WTC11 (cell line): Measurements from ENCODE around the gene EIF1B.

ENCODE experiments used
- CDX4 ChIP-seq: fragments of 250-450 bp; sonication (Bioruptor Pico); IDR thresholded peaks from 2 replicates; pipeline ENCODE4 v1.9.0; 2021; ENCODE audit warnings: moderate library complexity, mild to moderate bottlenecking, inconsistent platforms, borderline replicate concordance
- E2F5 ChIP-seq: sonication (generic); formaldehyde crosslinking; IDR thresholded peaks from 2 replicates; pipeline ENCODE4 v1.8.1; 2022; ENCODE audit warnings: mild to moderate bottlenecking, moderate library complexity, missing genetic modification reagents
- IRF1 ChIP-seq: sonication (generic); formaldehyde crosslinking; IDR thresholded peaks from 2 replicates; pipeline ENCODE4 v1.8.0; 2023; ENCODE audit warnings: missing genetic modification reagents
- IRF2 ChIP-seq: sonication (generic); formaldehyde crosslinking; IDR thresholded peaks from 2 replicates; pipeline ENCODE4 v1.8.0; 2022; ENCODE audit warnings: low read depth, missing genetic modification reagents, borderline replicate concordance
- PRRX2 ChIP-seq: fragments of 250-450 bp; sonication (Bioruptor Pico); IDR thresholded peaks from 2 replicates; pipeline ENCODE4 v1.8.0; 2021; ENCODE audit warnings: mild to moderate bottlenecking
- TEAD4 ChIP-seq: sonication (generic); formaldehyde crosslinking; IDR thresholded peaks from 2 replicates; pipeline ENCODE4 v1.8.0; 2022; ENCODE audit warnings: mild to moderate bottlenecking, missing genetic modification reagents
- USF2 ChIP-seq: sonication (generic); formaldehyde crosslinking; IDR thresholded peaks from 2 replicates; pipeline ENCODE4 v1.8.1; 2023; ENCODE audit warnings: mild to moderate bottlenecking, missing genetic modification reagents, moderate library complexity
- ZNF423 ChIP-seq: fragments of 250-450 bp; sonication (Bioruptor Pico); IDR thresholded peaks from 2 replicates; pipeline ENCODE4 v2.1.2; 2022; ENCODE audit warnings: mild to moderate bottlenecking, moderate library complexity
- ZSCAN18 ChIP-seq: fragments of 250-450 bp; sonication (Bioruptor Pico); IDR thresholded peaks from 2 replicates; pipeline ENCODE4 v2.1.2; 2022; ENCODE audit warnings: mild to moderate bottlenecking, moderate library complexity
- TF ChIP-seq, protein P1 (sequence below): sonication (generic); formaldehyde crosslinking; IDR thresholded peaks from 2 replicates; pipeline ENCODE4 v1.8.0; 2022; ENCODE audit warnings: mild to moderate bottlenecking, missing genetic modification reagents
- TF ChIP-seq, protein P2 (sequence below): fragments of 200-600 bp; IDR thresholded peaks from 2 replicates; pipeline ENCODE4 v1.8.0; 2022; ENCODE audit warnings: antibody characterized with exemption

GRCh38 chr3:40340541-40341170, 31.1 kb downstream of the EIF1B start:
- TF ChIP-seq, protein P1, sequence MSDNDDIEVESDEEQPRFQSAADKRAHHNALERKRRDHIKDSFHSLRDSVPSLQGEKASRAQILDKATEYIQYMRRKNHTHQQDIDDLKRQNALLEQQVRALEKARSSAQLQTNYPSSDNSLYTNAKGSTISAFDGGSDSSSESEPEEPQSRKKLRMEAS (CRISPR knock-in tag): no peak
- TF ChIP-seq E2F5 (CRISPR knock-in tag) (no peak), TEAD4 (no peak), CDX4 (no peak), PRRX2 (no peak), ZNF423 (no peak), USF2 (CRISPR knock-in tag) (no peak), IRF1 (CRISPR knock-in tag) (no peak), IRF2 (CRISPR knock-in tag) (no peak), ZSCAN18 (CRISPR knock-in tag) (no peak)
- TF ChIP-seq, protein P2, sequence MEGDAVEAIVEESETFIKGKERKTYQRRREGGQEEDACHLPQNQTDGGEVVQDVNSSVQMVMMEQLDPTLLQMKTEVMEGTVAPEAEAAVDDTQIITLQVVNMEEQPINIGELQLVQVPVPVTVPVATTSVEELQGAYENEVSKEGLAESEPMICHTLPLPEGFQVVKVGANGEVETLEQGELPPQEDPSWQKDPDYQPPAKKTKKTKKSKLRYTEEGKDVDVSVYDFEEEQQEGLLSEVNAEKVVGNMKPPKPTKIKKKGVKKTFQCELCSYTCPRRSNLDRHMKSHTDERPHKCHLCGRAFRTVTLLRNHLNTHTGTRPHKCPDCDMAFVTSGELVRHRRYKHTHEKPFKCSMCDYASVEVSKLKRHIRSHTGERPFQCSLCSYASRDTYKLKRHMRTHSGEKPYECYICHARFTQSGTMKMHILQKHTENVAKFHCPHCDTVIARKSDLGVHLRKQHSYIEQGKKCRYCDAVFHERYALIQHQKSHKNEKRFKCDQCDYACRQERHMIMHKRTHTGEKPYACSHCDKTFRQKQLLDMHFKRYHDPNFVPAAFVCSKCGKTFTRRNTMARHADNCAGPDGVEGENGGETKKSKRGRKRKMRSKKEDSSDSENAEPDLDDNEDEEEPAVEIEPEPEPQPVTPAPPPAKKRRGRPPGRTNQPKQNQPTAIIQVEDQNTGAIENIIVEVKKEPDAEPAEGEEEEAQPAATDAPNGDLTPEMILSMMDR: no peak
